ENCODE results near the gene LSAMP.

GRCh38 chr3:116247605-116248004 is 197.7 kb downstream of the LSAMP start:
- TF ChIP-seq CTCF (IDR thresholded peaks at IDR 0.05) (no peak), EP300 (IDR thresholded peaks at IDR 0.05) (no peak)

All from esophagus muscularis mucosa (tissue), 3 donors.